Ishikawa (cell line): Measurements from ENCODE around the gene EEA1.

Source experiments
- CEBPB ChIP-seq: IDR thresholded peaks from 2 replicates; pipeline ENCODE4 v1.6.1; 2012
- CREB1 ChIP-seq: IDR thresholded peaks from 2 replicates; pipeline ENCODE4 v1.6.1; 2012; ENCODE audit warnings: low read depth
- EGR1 ChIP-seq: IDR thresholded peaks from 2 replicates; pipeline ENCODE4 v1.6.1; 2012
- EP300 ChIP-seq: IDR thresholded peaks from 2 replicates; pipeline ENCODE4 v1.6.1; 2012; ENCODE audit warnings: borderline replicate concordance
- FOXM1 ChIP-seq: IDR thresholded peaks from 2 replicates; pipeline ENCODE4 v1.6.1; 2012; ENCODE audit warnings: low read depth, borderline replicate concordance
- NFIC ChIP-seq: IDR thresholded peaks from 2 replicates; pipeline ENCODE4 v1.6.1; 2012
- RAD21 ChIP-seq: IDR thresholded peaks from 2 replicates; pipeline ENCODE4 v1.6.1; 2012; ENCODE audit warnings: low read depth
- TAF1 ChIP-seq: IDR thresholded peaks from 2 replicates; pipeline ENCODE4 v1.6.1; 2012; ENCODE audit warnings: low read depth, mild to moderate bottlenecking
- TCF12 ChIP-seq: IDR thresholded peaks from 2 replicates; pipeline ENCODE4 v1.6.1; 2012; ENCODE audit warnings: low read depth
- TEAD4 ChIP-seq: IDR thresholded peaks from 2 replicates; pipeline ENCODE4 v1.6.1; 2012
- YY1 ChIP-seq: IDR thresholded peaks from 2 replicates; pipeline ENCODE4 v1.6.1; 2012; ENCODE audit warnings: low read depth
- ZBTB7A ChIP-seq: IDR thresholded peaks from 2 replicates; pipeline ENCODE4 v1.6.1; 2012; ENCODE audit warnings: low read depth
- TF ChIP-seq, protein P1 (sequence below): IDR thresholded peaks from 2 replicates; pipeline ENCODE4 v1.6.1; 2012
- TF ChIP-seq, protein P2 (sequence below): IDR thresholded peaks from 2 replicates; pipeline ENCODE4 v1.6.1; 2012; ENCODE audit warnings: low read depth, mild to moderate bottlenecking
- TF ChIP-seq, protein P3 (sequence below): IDR thresholded peaks from 2 replicates; pipeline ENCODE4 v1.6.1; 2012

Gene EEA1

DNA sequence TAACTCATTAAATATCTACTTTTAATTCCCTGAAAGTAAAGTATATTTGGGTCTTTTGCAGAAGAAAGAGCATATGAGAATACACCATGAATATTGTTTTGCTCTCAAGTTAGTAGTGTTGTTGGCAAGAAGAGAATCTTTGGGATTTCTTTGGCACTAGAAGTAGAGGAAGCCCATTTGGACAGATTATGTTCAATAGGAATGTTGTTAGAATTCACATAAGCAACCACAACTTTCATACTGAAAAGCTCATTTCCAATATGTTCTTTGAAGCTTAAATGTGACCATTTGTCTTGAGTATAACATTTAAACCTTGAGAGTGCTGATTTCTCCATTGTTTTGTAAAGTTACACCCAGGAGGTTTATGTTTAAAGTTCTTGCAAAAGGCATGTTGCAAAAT, 188.7 kb downstream of the EEA1 start:
- TF ChIP-seq FOXM1, result no peak
- TF ChIP-seq, protein P1, sequence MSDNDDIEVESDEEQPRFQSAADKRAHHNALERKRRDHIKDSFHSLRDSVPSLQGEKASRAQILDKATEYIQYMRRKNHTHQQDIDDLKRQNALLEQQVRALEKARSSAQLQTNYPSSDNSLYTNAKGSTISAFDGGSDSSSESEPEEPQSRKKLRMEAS, result no peak
- no peak for TF ChIP-seq NFIC
- TF ChIP-seq, protein P2, sequence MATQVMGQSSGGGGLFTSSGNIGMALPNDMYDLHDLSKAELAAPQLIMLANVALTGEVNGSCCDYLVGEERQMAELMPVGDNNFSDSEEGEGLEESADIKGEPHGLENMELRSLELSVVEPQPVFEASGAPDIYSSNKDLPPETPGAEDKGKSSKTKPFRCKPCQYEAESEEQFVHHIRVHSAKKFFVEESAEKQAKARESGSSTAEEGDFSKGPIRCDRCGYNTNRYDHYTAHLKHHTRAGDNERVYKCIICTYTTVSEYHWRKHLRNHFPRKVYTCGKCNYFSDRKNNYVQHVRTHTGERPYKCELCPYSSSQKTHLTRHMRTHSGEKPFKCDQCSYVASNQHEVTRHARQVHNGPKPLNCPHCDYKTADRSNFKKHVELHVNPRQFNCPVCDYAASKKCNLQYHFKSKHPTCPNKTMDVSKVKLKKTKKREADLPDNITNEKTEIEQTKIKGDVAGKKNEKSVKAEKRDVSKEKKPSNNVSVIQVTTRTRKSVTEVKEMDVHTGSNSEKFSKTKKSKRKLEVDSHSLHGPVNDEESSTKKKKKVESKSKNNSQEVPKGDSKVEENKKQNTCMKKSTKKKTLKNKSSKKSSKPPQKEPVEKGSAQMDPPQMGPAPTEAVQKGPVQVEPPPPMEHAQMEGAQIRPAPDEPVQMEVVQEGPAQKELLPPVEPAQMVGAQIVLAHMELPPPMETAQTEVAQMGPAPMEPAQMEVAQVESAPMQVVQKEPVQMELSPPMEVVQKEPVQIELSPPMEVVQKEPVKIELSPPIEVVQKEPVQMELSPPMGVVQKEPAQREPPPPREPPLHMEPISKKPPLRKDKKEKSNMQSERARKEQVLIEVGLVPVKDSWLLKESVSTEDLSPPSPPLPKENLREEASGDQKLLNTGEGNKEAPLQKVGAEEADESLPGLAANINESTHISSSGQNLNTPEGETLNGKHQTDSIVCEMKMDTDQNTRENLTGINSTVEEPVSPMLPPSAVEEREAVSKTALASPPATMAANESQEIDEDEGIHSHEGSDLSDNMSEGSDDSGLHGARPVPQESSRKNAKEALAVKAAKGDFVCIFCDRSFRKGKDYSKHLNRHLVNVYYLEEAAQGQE, result no peak
- no peak for TF ChIP-seq CREB1
- TF ChIP-seq CEBPB, result no peak
- no peak for TF ChIP-seq RAD21
- TF ChIP-seq ZBTB7A, result no peak
- no peak for TF ChIP-seq YY1
- TF ChIP-seq EGR1, result no peak
- TF ChIP-seq TAF1, result no peak
- TF ChIP-seq TEAD4, result no peak
- TF ChIP-seq, protein P3, sequence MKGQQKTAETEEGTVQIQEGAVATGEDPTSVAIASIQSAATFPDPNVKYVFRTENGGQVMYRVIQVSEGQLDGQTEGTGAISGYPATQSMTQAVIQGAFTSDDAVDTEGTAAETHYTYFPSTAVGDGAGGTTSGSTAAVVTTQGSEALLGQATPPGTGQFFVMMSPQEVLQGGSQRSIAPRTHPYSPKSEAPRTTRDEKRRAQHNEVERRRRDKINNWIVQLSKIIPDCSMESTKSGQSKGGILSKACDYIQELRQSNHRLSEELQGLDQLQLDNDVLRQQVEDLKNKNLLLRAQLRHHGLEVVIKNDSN, result no peak
- no peak for TF ChIP-seq EP300
- TF ChIP-seq TCF12, result no peak

DNA sequence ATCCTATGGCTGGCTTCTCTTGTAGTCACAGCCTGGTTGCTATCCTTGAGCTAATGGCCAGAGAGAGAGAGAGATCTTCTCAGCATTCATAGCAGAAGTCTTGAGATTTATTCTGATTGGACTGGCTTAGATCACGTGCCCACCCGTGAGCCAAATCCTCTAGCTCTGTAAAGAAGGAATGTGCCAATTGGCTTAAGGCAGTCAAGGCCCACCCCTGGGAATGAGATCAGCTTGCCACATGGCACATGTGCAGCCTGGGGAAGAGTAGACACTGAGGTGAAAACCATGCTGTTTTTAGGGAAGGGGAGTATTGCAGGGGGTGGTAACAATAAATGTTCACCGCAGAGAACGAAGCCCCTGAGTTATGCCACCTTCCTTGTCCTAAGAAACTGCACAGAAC, 190.0 kb downstream of the EEA1 start:
- TF ChIP-seq, protein P3, result peak; percentile 58
- no peak for TF ChIP-seq CEBPB
- no peak for TF ChIP-seq TCF12

DNA sequence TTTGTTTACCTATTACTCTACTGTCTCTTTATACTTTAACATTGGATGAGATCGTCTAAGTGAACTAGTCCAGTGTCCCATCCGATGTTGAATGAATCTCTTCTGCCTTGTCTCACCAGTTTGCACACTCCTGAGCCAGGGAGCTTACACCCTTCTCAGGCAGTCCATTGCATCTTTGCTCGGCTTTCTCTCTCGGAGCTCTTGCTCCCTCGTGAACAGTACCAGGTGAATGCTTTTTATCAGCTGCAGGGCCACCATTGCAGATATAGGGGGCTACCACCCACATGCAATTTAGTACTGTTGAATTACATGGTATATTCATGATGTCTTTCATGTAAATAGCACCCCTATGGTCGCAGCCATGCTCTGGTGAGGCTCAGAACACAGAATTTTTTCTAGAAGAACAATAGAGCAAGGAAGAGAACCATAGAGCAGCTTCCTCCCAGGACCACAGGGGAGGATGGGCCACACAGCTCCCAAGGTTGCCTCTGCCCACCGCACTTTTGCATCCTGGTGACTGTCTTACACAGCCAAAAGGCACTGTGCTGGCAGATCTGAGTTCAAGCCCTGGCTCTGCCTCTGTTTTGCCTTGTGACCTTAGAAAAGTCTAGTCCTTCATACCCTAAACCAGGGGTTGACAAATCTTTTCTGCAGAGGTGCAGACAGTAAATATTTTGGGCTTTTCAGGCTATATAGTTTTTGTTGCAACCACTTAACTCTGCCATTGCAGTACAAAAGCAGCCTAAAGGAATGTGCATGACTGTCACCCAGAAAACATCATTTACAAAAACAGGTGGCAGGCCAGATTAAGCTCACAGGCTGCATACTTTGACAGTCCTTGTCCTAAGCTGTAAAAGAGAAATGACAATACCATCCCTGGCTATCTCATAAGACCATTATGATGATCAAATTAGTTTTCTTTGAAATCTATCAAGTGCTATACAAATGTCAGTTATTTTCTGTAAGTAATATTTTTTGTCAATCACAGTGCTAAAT, 190.9 kb downstream of the EEA1 start:
- TF ChIP-seq EP300 (no peak), CEBPB (no peak), CREB1 (no peak), RAD21 (no peak), YY1 (no peak), TCF12 (no peak), FOXM1 (no peak), EGR1 (no peak), NFIC (no peak), TAF1 (no peak), ZBTB7A (no peak)
- TF ChIP-seq, protein P1, result no peak
- TF ChIP-seq, protein P2, result no peak
- TF ChIP-seq, protein P3, result no peak

DNA sequence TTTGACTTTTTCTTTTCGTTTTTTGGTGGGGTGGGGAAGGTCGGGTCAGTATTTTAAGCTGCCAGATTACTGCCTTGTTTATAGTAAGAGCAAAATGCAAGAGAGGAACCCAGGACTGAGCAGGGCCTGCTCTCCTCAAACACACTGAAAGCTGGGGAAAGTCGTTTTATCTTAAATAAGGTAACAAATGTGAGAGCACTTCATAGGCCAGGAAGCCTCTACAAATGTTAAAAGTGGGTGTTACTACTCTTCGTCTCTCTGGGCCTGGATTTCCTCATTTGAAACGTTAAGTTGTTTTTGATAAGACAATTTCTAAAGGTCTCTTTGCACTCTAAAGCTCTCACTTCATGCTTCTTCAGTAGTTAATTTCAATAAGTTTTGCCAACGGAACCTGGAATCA, 192.5 kb downstream of the EEA1 start:
- TF ChIP-seq EGR1 (no peak), TAF1 (no peak), CREB1 (no peak), EP300 (no peak), TCF12 (no peak), TEAD4 (no peak), CEBPB (no peak), ZBTB7A (no peak), RAD21 (no peak), YY1 (no peak), NFIC (no peak), FOXM1 (no peak)
- TF ChIP-seq, protein P2, result no peak
- TF ChIP-seq, protein P1, result no peak
- TF ChIP-seq, protein P3, result no peak
